Activated naive CD8-positive, alpha-beta T cell treated with anti-CD3 and anti-CD28 coated beads, Interleukin-2, amount 50 U/mL, for 16 hours (primary cell): Measurements from ENCODE around the gene ZNF814.
A peak's percentile ranks its signal among the peaks of the same experiment; 100 is the strongest.
"Not testable (repeated sequence)": the region's sequence is repeated elsewhere in the genome, so short reads cannot be mapped to it uniquely, and the experiment has no call there.

Experiments
- DNase-seq: peaks from one replicate; pipeline ENCODE4 v3.0.0-alpha.2; 2020; ENCODE audit warnings: low read depth, low spot score

ZNF814 gene

GRCh38 chr19:57862351-57862750, 26.5 kb downstream of the ZNF814 start:
- DNase-seq: not testable (repeated sequence)

- not testable (repeated sequence) for DNase-seq
Observed at GRCh38 chr19:57854117-57854516, 34.7 kb downstream of the ZNF814 start.

- not testable (repeated sequence) for DNase-seq
Observed at GRCh38 chr19:57851812-57852603, 36.8 kb downstream of the ZNF814 start.

- DNase-seq: no peak
Observed at GRCh38 chr19:57850553-57851017, 38.3 kb downstream of the ZNF814 start.

- DNase-seq: peak; percentile 48
Observed at GRCh38 chr19:57849666-57850473, 39.0 kb downstream of the ZNF814 start, which contains the start of gene ZNF587. TSS of gene ZNF587 (plus strand) at chr19:57849859. CDS start at chr19:57850039, 180 bp downstream.

- not testable (repeated sequence) for DNase-seq
Observed at GRCh38 chr19:57849162-57849665, 39.6 kb downstream of the ZNF814 start.

GRCh38 chr19:57847164-57847563, 41.7 kb downstream of the ZNF814 start:
- DNase-seq: not testable (repeated sequence)

- DNase-seq: no peak
Observed at GRCh38 chr19:57841122-57841763, 47.6 kb downstream of the ZNF814 start.

GRCh38 chr19:57838622-57839191, 50.1 kb downstream of the ZNF814 start:
- not testable (repeated sequence) for DNase-seq

GRCh38 chr19:57836991-57837390, 51.8 kb downstream of the ZNF814 start:
- DNase-seq: not testable (repeated sequence)

- no peak for DNase-seq
Observed at GRCh38 chr19:57830071-57830602, 58.7 kb downstream of the ZNF814 start, which contains the start of gene ZNF587B. TSS of gene ZNF587B (plus strand) at chr19:57830299. CDS start at chr19:57830529, 230 bp downstream.

- no peak for DNase-seq
Observed at GRCh38 chr19:57829316-57829715, 59.5 kb downstream of the ZNF814 start.

GRCh38 chr19:57825511-57825910, 63.3 kb downstream of the ZNF814 start:
- no peak for DNase-seq

GRCh38 chr19:57823608-57824007, 65.2 kb downstream of the ZNF814 start:
- DNase-seq: not testable (repeated sequence)

- DNase-seq: not testable (repeated sequence)
Observed at GRCh38 chr19:57823155-57823554, 65.7 kb downstream of the ZNF814 start.

GRCh38 chr19:57821501-57821900, 67.3 kb downstream of the ZNF814 start:
- not testable (repeated sequence) for DNase-seq

GRCh38 chr19:57821095-57821494, 67.7 kb downstream of the ZNF814 start:
- DNase-seq: not testable (repeated sequence)

- no peak for DNase-seq
Observed at GRCh38 chr19:57820599-57820998, 68.2 kb downstream of the ZNF814 start.

- DNase-seq: peak; percentile 52
Observed at GRCh38 chr19:57819475-57820148, 69.2 kb downstream of the ZNF814 start.

GRCh38 chr19:57818378-57818777, 70.5 kb downstream of the ZNF814 start:
- no peak for DNase-seq
